Esophagus squamous epithelium (tissue), 4 donors: ENCODE measurements around the gene ACR.

ENCODE experiments used
- CTCF ChIP-seq, 6 experiments: fragments of 450-650 bp in 4 of 6; fragments of 200-600 bp in 2 of 6; sonication (generic) in 2 of 6; IDR thresholded peaks; one replicate each; pipeline ENCODE4 v1.5.1; 2016 to 2019; ENCODE audit warnings: antibody characterized with exemption in 6 of 6, mild to moderate bottlenecking in 4 of 6, moderate library complexity in 4 of 6
- POLR2A ChIP-seq, 4 donors: fragments of 450-650 bp; IDR thresholded peaks; one replicate each; pipeline ENCODE4 v1.6.1; 2017; ENCODE audit warnings: antibody characterized with exemption in 4 of 4, mild to moderate bottlenecking in 4 of 4, moderate library complexity in 3 of 4

- TF ChIP-seq POLR2A (IDR thresholded peaks at IDR 0.05), result no peak
- TF ChIP-seq CTCF (IDR thresholded peaks at IDR 0.05), result no peak
These were observed 20.2 kb upstream of the ACR start for GRCh38 chr22:50717709-50718351.
